Measurements from ENCODE around the gene PDGFRB.

The PDGFRB gene

GRCh38 chr5:150176745-150177477 lies 21.3 kb upstream of the PDGFRB start:
- TF ChIP-seq TEAD4 (IDR thresholded peaks at IDR 0.05) (no peak), TAF1 (IDR thresholded peaks at IDR 0.05; ENCODE audit: low read depth) (no peak), FOXM1 (IDR thresholded peaks at IDR 0.05; ENCODE audit: borderline replicate concordance, low read depth) (no peak), CREB1 (IDR thresholded peaks at IDR 0.05; ENCODE audit: low read depth) (no peak), EP300 (IDR thresholded peaks at IDR 0.05; ENCODE audit: borderline replicate concordance) (no peak), TCF12 (IDR thresholded peaks at IDR 0.05; ENCODE audit: low read depth) (no peak), YY1 (IDR thresholded peaks at IDR 0.05; ENCODE audit: low read depth) (no peak), CEBPB (IDR thresholded peaks at IDR 0.05) (no peak), ZBTB7A (IDR thresholded peaks at IDR 0.05; ENCODE audit: low read depth) (no peak), USF1 (IDR thresholded peaks at IDR 0.05) (no peak), NFIC (IDR thresholded peaks at IDR 0.05) (no peak), REST (IDR thresholded peaks at IDR 0.05; ENCODE audit: low read depth) (no peak), MAX (IDR thresholded peaks at IDR 0.05) (no peak), EGR1 (IDR thresholded peaks at IDR 0.05) (no peak), RAD21 (IDR thresholded peaks at IDR 0.05; ENCODE audit: low read depth) (no peak)

GRCh38 chr5:150175536-150175935 lies 19.9 kb upstream of the PDGFRB start:
- peak; percentile 59 for TF ChIP-seq USF1 (IDR thresholded peaks at IDR 0.05)
- TF ChIP-seq RAD21 (IDR thresholded peaks at IDR 0.05; ENCODE audit: low read depth), result peak; percentile 24; the same call in 1 of the 2 replicates
- TF ChIP-seq EGR1 (IDR thresholded peaks at IDR 0.05), result no peak

- TF ChIP-seq USF1 (IDR thresholded peaks at IDR 0.05), result no peak
- no peak for TF ChIP-seq TCF12 (IDR thresholded peaks at IDR 0.05; ENCODE audit: low read depth)
- TF ChIP-seq ZBTB7A (IDR thresholded peaks at IDR 0.05; ENCODE audit: low read depth), result no peak
- TF ChIP-seq EP300 (IDR thresholded peaks at IDR 0.05; ENCODE audit: borderline replicate concordance), result no peak
- TF ChIP-seq TAF1 (IDR thresholded peaks at IDR 0.05; ENCODE audit: low read depth), result no peak
Observed at GRCh38 chr5:150175076-150175475, 19.4 kb upstream of the PDGFRB start.

GRCh38 chr5:150174285-150174684 lies 18.6 kb upstream of the PDGFRB start:
- no peak for TF ChIP-seq EGR1 (IDR thresholded peaks at IDR 0.05)
- TF ChIP-seq USF1 (IDR thresholded peaks at IDR 0.05), result no peak
- no peak for TF ChIP-seq REST (IDR thresholded peaks at IDR 0.05; ENCODE audit: low read depth)
- no peak for TF ChIP-seq TCF12 (IDR thresholded peaks at IDR 0.05; ENCODE audit: low read depth)
- TF ChIP-seq CREB1 (IDR thresholded peaks at IDR 0.05; ENCODE audit: low read depth), result no peak

GRCh38 chr5:150173161-150173560 lies 17.5 kb upstream of the PDGFRB start:
- TF ChIP-seq FOXM1 (IDR thresholded peaks at IDR 0.05; ENCODE audit: borderline replicate concordance, low read depth), result no peak
- TF ChIP-seq USF1 (IDR thresholded peaks at IDR 0.05), result no peak

- TF ChIP-seq FOXM1 (IDR thresholded peaks at IDR 0.05; ENCODE audit: borderline replicate concordance, low read depth) (no peak), TCF12 (IDR thresholded peaks at IDR 0.05; ENCODE audit: low read depth) (no peak), YY1 (IDR thresholded peaks at IDR 0.05; ENCODE audit: low read depth) (no peak), EP300 (IDR thresholded peaks at IDR 0.05; ENCODE audit: borderline replicate concordance) (no peak), TAF1 (IDR thresholded peaks at IDR 0.05; ENCODE audit: low read depth) (no peak), CEBPB (IDR thresholded peaks at IDR 0.05) (no peak), NFIC (IDR thresholded peaks at IDR 0.05) (no peak), USF1 (IDR thresholded peaks at IDR 0.05) (no peak), MAX (IDR thresholded peaks at IDR 0.05) (no peak), REST (IDR thresholded peaks at IDR 0.05; ENCODE audit: low read depth) (no peak), EGR1 (IDR thresholded peaks at IDR 0.05) (no peak), TEAD4 (IDR thresholded peaks at IDR 0.05) (no peak), RAD21 (IDR thresholded peaks at IDR 0.05; ENCODE audit: low read depth) (no peak), CREB1 (IDR thresholded peaks at IDR 0.05; ENCODE audit: low read depth) (no peak), ZBTB7A (IDR thresholded peaks at IDR 0.05; ENCODE audit: low read depth) (no peak)
Observed at GRCh38 chr5:150172556-150172955, 16.9 kb upstream of the PDGFRB start.
